ENCODE results near the gene ZNF614.

DNA sequence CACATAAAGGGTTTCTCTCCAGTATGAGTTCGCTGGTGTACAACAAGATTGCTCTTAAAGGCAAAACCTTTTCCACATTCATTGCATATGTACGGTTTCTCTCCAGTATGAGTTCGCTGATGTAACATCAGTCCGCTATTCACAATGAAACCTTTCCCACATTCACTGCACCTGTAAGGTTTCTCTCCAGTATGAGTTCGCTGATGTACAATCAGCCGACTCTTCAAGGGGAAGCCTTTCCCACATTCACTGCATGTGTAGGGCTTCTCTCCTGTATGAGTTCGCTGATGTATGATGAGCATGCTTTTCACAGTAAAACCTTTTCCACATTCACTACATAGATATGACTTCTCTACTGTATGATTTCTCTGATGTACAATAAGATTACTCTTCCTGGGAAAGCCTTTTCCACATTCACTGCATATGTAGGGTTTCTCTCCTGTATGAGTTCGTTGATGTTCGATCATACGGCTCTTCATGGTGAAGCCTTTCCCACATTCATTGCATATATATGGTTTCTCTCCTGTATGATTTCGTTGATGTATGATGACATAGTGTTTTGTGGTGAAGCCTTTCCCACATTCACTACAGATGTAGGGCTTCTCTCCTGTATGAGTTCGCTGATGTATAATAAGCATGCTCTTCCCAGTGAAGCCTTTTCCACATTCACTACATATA is 6.0 kb upstream of the ZNF614 start:
- TF ChIP-seq TAF1 (IDR thresholded peaks at IDR 0.05; ENCODE audit: borderline replicate concordance, low read depth, low read length) = no peak
- no peak for TF ChIP-seq POLR2AphosphoS5 (IDR thresholded peaks at IDR 0.05; ENCODE audit: low read depth, low read length)

Measured in GM12892 (cell line).